ENCODE results near the gene ALDOA.

ALDOA gene

GRCh38 chr16:30041841-30042240 lies 23.7 kb upstream of the ALDOA start:
- no peak for DNase-seq (ENCODE audit: low read depth in 2 of 2)

GRCh38 chr16:30046178-30046577 lies 19.4 kb upstream of the ALDOA start:
- no peak for DNase-seq (ENCODE audit: low read depth in 2 of 2)

- DNase-seq (ENCODE audit: low read depth in 2 of 2), result no peak
These were observed 19.0 kb upstream of the ALDOA start for GRCh38 chr16:30046588-30046987.

GRCh38 chr16:30049871-30050270 lies 15.7 kb upstream of the ALDOA start:
- no peak for DNase-seq (ENCODE audit: low read depth in 2 of 2)

- no peak for DNase-seq (ENCODE audit: low read depth in 2 of 2)
These were observed 14.0 kb upstream of the ALDOA start for GRCh38 chr16:30051518-30051917.

GRCh38 chr16:30052671-30053372 lies 12.7 kb upstream of the ALDOA start:
- peak; percentile 68 to 71 for DNase-seq (ENCODE audit: low read depth in 2 of 2)

- no peak for DNase-seq (ENCODE audit: low read depth in 2 of 2)
These were observed 12.1 kb upstream of the ALDOA start for GRCh38 chr16:30053376-30054015.

GRCh38 chr16:30054451-30054850 lies 11.1 kb upstream of the ALDOA start:
- DNase-seq (ENCODE audit: low read depth in 2 of 2), result no peak

- DNase-seq (ENCODE audit: low read depth in 2 of 2), result no peak
These were observed 10.5 kb upstream of the ALDOA start for GRCh38 chr16:30054959-30055553.

GRCh38 chr16:30060346-30060745 lies 5.2 kb upstream of the ALDOA start:
- DNase-seq (ENCODE audit: low read depth in 2 of 2), result no peak

- DNase-seq (ENCODE audit: low read depth in 2 of 2), result no peak
These were observed 4.6 kb upstream of the ALDOA start for GRCh38 chr16:30060836-30061554.

GRCh38 chr16:30063278-30063892 lies 2.2 kb upstream of the ALDOA start:
- no peak for DNase-seq (ENCODE audit: low read depth in 2 of 2)

- no peak for DNase-seq (ENCODE audit: low read depth in 2 of 2)
These were observed 1.4 kb upstream of the ALDOA start for GRCh38 chr16:30063893-30064728.

- DNase-seq (ENCODE audit: low read depth in 2 of 2), result no peak
These were observed 845 bp upstream of the ALDOA start for GRCh38 chr16:30064729-30065101.

GRCh38 chr16:30065943-30066760 lies 592 bp downstream of the ALDOA start:
- DNase-seq (ENCODE audit: low read depth in 2 of 2), result peak in 1 of 2 experiments; percentile 12

GRCh38 chr16:30066761-30067583 lies 1.4 kb downstream of the ALDOA start:
- no peak for DNase-seq (ENCODE audit: low read depth in 2 of 2)

GRCh38 chr16:30067584-30067916 lies 2.0 kb downstream of the ALDOA start:
- DNase-seq (ENCODE audit: low read depth in 2 of 2), result no peak

- DNase-seq (ENCODE audit: low read depth in 2 of 2), result no peak
These were observed 2.8 kb downstream of the ALDOA start for GRCh38 chr16:30068333-30068732.

- no peak for DNase-seq (ENCODE audit: low read depth in 2 of 2)
These were observed 3.4 kb downstream of the ALDOA start for GRCh38 chr16:30068750-30069610.

All from fibroblast of skin of left biceps (primary cell).